ENCODE measurements around the gene TOGARAM2. TPM values are rescaled to one million over a fixed set of nuclear protein-coding genes. Genes with fewer than 3 reads are reported as not detected.

Gene TOGARAM2
- total and polyA plus RNA-seq, 2 of the 8 experiments (the other 6 are each of a cell fraction or from before 2014, with no cell fraction given): 0.42 to 1.4 TPM

- TF ChIP-seq SP4 (IDR thresholded peaks at IDR 0.05; ENCODE audit: low read length): no peak
- no peak for TF ChIP-seq NANOG (IDR thresholded peaks at IDR 0.05; ENCODE audit: insufficient read depth, low read depth, low read length, poor library complexity, severe bottlenecking)
- no peak for TF ChIP-seq KDM1A (IDR thresholded peaks at IDR 0.05; ENCODE audit: borderline replicate concordance, low read length)
- TF ChIP-seq RXRA (IDR thresholded peaks at IDR 0.05; ENCODE audit: insufficient read depth, low read depth, low read length): no peak
Measured at GRCh38 chr2:29024882-29025430, 43.9 kb downstream of the TOGARAM2 start (continued).

Data from H1 (cell line).